Thyroid gland (tissue), 4 donors: ENCODE data around the gene CRTC3.

Experiments used
- POLR2A ChIP-seq, 2 donors: fragments of 450-650 bp; IDR thresholded peaks; one replicate each; pipeline ENCODE4 v1.6.1; 2017; ENCODE audit warnings: antibody characterized with exemption in 2 of 2, mild to moderate bottlenecking in 2 of 2, moderate library complexity in 1 of 2
- TF ChIP-seq, protein P1 (sequence below), 6 experiments: fragments of 200-600 bp in 3 of 6; fragments of 450-650 bp in 3 of 6; sonication (generic) in 3 of 6; IDR thresholded peaks; one replicate each; pipeline ENCODE4 v1.5.1; 2016 to 2019; ENCODE audit warnings: antibody characterized with exemption in 6 of 6, mild to moderate bottlenecking in 2 of 6, inconsistent platforms in 1 of 6, moderate library complexity in 1 of 6

DNA sequence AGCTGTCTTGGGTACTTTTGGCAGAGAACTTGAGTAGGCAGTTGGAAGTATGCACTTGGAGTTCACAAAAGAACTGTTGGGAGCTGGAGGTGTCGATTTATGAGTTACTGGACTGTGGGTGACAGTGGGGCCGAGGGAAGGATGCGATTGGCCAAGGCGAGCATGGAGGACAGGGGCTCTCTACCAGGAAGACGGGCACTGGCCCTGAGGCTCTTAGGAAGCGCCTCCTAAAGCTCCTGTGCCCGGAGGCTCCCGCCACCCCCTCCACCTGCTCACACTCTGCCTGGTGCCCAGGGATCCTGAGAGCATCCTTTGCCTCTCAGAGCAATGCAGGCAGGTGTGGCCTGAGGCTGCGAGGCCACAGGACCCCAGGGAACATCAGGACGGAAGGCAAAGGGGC lies 69.0 kb downstream of the CRTC3 start:
- TF ChIP-seq POLR2A (IDR thresholded peaks at IDR 0.05), result no peak
- TF ChIP-seq, protein P1, sequence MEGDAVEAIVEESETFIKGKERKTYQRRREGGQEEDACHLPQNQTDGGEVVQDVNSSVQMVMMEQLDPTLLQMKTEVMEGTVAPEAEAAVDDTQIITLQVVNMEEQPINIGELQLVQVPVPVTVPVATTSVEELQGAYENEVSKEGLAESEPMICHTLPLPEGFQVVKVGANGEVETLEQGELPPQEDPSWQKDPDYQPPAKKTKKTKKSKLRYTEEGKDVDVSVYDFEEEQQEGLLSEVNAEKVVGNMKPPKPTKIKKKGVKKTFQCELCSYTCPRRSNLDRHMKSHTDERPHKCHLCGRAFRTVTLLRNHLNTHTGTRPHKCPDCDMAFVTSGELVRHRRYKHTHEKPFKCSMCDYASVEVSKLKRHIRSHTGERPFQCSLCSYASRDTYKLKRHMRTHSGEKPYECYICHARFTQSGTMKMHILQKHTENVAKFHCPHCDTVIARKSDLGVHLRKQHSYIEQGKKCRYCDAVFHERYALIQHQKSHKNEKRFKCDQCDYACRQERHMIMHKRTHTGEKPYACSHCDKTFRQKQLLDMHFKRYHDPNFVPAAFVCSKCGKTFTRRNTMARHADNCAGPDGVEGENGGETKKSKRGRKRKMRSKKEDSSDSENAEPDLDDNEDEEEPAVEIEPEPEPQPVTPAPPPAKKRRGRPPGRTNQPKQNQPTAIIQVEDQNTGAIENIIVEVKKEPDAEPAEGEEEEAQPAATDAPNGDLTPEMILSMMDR (IDR thresholded peaks at IDR 0.05), result no peak
